ENCODE measurements around the gene TRMT1.

Gene TRMT1

DNA sequence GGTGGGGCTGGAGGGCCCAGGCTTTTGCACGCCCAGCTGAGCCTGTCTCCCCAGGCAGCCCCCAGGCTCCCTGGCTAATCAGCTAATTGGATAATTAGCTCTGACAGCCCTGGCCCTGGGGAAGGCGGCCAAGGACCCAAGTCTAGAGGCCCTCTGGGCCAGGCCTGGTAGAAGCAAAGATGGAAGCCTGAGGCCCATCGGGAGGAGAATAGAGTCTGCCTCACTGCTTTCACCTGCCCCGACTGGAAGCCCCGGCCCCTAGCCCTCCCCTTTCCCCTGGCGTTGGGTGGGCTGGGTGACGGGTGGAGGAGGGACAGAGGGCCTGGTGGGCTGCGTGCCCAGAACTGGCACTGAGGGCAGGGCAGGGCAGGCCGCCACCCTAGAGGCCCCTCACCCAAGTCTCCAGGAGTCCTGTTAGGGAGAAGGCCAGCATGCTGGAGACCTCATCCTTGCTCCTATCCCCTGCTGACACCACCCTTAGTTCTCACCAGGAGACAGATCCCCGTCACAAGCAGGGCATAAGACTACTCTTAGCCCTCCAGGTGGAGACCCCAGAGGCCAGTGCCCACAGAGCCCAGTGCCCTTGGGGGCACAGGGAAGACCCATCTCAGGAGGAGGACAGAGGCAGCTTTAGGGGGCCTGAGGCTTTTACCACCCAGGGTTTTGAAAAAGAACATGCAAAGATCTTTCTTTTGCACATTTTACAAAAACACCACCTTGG, 25.9 kb downstream of the TRMT1 start:
- no peak for DNase-seq (ENCODE audit: low read depth in 2 of 2)

- no peak for DNase-seq (ENCODE audit: low read depth in 2 of 2)
These were observed 26.6 kb downstream of the TRMT1 start for GRCh38 chr19:13089857-13090507.

- no peak for DNase-seq (ENCODE audit: low read depth in 2 of 2)
These were observed 27.2 kb downstream of the TRMT1 start for GRCh38 chr19:13089139-13089856.

DNA sequence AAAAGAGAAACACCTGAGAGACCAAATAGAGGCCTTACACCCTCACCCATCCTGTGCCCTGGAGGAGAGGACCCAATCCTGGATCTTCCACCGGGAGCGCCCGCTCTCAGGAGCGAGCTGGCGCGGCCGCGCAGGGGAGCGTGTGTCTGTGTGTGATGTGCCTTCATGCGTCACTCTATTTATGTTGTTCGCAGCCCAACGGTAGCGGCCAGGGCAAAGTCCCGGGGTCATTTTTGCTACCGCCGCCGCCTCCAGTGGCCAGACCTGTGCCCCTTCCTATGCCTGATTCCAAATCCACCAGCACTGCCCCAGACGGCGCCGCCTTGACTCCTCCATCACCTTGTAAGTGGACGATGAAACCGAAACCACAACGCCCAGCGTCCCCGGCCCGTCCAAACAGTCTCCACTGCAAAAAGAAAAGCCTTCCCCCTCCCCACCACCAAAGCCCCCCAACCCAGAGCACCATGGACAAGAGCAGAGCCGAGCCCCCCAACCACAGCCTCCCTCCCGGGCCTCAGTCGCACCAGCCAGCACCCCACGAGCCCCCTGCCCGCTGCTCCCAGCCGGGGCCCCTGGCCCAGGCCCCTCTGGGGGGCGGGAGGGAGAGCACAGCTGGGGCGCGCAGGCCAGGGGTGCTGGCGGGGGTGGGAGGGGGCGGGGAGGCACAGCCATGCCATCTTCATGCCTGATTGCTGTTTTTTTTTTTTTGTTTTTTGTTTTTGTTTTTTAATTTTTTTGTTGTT, 28.6 kb downstream of the TRMT1 start:
- DNase-seq (ENCODE audit: low read depth in 2 of 2) = no peak

DNA sequence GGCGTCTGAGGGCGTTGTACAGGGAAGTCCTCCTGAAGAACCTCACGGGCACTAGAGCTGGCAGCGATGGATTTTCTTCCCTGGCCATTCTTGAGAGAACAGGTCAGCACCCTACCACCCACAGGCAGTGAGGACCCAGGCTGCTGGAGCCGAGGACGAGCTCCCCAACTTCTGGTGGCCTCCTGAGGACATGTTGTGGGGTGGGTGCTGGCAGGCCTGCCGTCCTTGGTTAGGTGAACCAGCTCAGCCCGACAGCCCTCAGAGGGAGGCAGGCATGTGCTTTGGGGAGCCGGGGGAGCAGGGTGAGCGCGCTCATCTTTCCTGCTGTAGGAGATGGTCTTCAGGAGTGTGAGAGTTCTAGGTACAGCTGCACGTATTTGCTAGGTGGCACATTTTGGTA, 29.2 kb downstream of the TRMT1 start:
- no peak for DNase-seq (ENCODE audit: low read depth in 2 of 2)

DNA sequence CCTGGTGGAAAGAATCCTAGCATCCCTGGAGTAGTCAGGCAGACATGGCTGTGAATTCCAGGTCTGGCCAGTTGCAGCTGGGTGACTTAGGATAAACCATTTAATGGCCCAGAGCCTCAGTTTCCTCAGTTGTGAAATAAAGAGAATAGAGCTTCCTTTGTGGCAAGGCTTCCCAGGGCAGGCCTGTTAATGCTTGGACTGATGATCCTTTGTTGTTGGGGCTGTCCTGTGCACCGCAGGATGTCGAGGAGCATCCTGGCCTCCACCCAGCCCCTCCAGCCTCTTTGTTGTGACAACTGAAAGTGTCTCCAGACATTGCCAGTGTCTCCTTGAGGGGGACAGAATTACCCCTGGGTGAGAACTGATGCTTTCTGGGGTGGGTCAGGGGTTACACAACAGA, 30.2 kb downstream of the TRMT1 start:
- no peak for DNase-seq (ENCODE audit: low read depth in 2 of 2)

DNA sequence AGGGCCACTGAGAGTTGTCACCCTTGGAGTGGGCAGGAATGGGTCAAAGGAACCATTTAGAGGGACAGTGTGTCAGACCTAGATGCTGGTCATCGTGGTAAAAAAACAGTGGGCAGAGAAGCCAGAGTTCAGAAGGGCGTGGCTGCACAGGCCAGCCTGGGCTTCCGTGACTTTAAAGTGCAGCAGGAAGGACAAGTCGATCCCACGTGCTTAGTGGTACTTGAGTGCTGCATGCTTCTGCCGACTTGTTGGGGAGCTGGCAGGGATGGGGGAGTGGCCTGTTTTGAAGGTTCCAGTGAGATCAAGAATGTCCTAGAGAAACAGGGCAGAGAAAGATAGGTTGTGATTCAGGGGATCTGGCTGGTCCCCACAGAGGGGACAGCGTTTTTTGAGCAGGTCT, 30.9 kb downstream of the TRMT1 start:
- no peak for DNase-seq (ENCODE audit: low read depth in 2 of 2)

DNA sequence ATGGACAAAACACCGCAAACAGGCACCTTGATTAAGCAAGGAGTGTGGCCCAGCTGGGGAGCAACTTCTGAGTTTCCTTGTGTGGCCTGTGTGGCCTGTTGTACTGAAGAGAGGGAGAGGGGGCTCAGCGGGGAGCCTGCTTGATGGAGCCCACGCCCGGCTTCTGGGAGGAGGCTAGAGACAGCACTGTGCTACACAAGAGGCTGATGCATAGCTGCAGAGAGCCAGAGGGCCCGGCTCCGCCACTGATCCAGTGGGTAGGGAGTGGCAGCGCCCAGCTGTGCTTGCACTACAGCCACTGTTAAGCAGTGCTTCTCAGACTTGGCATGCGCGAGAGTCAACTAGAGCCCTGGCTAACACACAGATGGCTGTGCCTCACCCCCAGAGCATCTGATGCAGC, 32.9 kb downstream of the TRMT1 start:
- DNase-seq (ENCODE audit: low read depth in 2 of 2) = no peak

DNA sequence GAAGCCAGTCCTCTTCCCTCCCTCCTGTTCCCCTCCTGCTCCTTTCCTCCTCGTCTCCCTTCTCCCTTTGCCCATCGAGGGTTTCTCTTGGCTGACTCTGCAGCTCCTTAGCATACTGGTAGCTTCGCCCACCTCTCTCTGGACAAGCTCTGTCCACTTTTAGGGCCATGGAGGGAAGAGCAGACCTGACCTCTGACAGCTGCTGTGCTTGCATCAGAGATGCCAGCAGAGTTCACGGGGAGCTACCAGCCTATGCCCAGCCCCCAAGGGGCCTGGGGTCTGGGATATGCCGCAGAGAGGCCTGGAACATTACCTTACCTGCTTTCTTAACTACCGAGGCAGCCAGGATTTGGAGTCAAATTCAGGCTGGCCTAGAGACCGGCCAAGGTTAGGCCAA, 33.5 kb downstream of the TRMT1 start:
- no peak for DNase-seq (ENCODE audit: low read depth in 2 of 2)

GRCh38 chr19:13082192-13083007, 34.1 kb downstream of the TRMT1 start:
- DNase-seq (ENCODE audit: low read depth in 2 of 2) = no peak

- no peak for DNase-seq (ENCODE audit: low read depth in 2 of 2)
These were observed 37.0 kb downstream of the TRMT1 start for GRCh38 chr19:13079542-13079986.

DNA sequence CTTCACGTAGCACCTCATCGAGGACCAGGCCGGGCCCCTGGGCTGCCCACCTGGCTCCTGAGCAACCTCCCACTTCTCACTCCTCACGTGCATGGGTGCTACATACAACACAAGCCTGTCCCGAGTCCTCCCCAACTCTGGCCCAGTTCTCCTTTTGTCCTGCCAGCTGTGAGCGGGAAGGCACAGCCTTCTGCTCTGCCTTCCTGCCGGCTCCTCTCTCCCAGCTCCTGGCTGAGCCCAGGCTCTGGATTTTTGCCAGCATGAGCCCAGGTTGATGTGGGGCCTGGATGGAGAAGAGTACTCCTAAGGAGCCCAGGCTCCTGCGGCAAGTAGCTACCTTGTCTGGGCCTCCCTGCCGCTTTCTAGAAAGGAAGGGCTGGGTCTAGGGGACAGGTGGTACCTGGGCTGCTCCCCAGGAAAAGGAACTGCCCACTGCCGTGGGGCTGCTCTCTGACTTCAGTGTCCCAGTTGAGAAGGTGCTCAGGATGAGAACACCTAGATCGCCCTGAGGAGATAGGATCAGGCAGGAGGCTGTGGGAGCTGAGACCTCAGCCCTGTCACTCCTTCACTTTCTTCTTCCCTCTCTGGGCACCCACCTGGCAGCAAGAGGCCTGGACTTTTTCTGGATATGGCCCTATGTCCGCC, 37.5 kb downstream of the TRMT1 start:
- DNase-seq (ENCODE audit: low read depth in 2 of 2) = no peak

DNA sequence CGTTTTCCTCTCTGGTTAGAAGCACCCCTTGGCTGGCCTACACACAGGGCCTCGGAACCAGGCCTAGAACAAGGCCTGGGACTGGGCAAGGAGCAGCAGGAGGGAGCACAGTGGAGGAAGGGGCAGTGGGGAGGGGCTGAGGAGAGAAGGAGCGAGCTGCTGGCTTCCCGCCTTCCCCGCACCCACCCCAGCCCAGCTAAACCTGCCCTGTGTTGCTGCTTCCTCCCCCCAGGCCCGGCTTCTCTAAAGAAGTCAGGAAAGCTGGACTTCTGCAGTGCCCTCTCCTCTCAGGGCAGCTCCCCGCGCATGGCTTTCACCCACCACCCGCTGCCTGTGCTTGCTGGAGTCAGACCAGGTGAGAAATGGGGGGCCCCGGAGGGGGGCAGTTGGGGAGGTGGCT, 38.2 kb downstream of the TRMT1 start:
- DNase-seq (ENCODE audit: low read depth in 2 of 2) = no peak

DNA sequence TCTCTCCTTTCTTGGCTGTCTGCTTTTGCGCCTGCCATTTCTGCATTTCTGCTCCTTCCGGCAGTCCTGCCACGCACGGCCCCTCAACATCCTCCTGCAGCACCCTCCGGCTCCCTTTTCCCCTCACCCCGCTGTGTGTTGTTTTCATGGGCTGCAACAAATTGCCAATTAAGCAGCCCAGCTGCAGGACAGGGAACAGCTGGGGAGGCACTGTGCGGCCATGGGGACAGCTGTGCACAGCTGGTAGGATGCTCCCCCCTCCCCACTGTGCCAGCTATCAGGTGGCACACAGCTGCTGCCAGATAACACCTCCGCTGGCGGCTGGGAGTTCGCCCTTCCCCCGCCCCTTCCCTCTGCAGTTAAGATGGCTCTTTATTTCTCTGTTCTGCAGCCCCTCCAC, 39.3 kb downstream of the TRMT1 start:
- no peak for DNase-seq (ENCODE audit: low read depth in 2 of 2)

DNA sequence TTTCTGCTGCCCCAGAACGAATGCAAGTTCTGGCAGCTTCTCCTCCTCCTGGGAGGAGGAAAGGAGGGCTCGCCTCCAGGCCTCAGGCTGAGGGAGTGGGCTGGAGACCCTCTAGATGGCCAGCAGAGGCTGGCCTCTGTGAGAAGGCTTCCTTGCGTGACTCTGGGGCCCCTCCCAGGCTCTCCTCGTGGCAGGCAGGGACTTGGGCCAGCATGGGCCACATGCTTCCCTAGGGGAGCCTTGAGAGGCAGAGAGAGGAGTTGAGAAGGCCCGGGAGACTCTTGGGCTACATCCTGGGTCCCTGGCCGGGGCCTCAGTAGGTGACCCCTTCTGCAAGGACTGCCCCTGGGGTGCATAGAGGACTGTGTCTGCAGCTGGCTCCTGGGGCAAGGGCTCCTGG, 39.8 kb downstream of the TRMT1 start:
- no peak for DNase-seq (ENCODE audit: low read depth in 2 of 2)

DNA sequence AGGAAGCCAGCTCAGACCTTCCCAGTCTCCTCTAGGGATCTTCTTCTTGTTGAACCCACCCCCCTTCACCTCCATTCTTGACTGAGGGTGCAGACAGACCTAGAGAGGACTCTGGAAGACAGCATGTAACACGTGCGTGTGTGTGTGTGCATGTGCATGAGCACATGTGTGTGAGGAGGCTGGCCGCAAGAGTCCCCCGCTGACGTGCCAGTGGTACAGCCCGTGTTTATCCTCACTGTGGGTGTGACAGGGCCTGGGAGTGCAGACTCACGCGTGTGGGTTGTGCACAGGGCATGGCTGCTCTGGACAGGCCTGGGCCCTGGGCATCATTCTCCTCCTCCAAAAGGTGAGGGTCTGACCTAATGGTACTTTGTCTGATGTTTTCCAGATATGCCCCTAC, 40.2 kb downstream of the TRMT1 start:
- no peak for DNase-seq (ENCODE audit: low read depth in 2 of 2)

DNA sequence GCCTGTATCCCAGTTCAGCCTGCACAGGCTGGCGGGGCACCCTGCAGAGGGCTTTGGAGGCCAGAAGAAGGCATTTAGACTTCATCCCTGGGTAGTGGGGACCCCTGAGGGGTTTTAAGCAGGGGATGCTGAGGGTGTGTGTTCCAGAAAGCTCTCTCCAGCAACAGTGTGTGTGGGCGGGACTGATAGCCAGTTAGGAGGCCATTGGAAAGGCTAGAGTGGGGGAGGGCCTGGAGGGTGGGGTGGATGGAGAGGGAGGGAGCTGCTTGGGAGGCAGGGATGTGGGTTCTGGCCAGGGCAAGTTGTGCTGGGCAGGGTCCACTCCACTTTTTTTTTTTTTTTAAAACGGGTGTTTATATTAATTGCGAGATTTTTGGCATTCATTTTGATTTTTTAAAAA, 42.2 kb downstream of the TRMT1 start:
- no peak for DNase-seq (ENCODE audit: low read depth in 2 of 2)

DNA sequence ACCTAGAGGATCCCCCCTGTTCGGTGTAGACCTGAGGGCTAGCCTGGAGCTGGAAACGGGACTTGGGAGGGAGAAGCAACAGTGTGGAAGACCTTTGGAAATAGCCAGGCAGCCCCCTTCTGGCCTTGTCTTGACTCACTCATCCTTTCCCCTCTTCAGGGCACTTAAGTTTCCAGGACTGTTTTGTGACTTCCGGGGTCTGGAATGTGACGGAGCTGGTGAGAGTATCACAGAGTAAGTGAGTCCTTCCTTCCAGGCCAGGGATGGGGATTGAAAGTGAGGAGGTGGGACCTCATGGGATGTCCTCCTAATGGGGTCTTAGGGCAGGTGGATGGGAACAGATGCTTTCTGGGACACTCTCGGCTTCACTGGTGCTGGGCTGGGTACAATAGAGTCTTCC, 43.3 kb downstream of the TRMT1 start:
- no peak for DNase-seq (ENCODE audit: low read depth in 2 of 2)

GRCh38 chr19:13072188-13072908, 44.2 kb downstream of the TRMT1 start:
- no peak for DNase-seq (ENCODE audit: low read depth in 2 of 2)

GRCh38 chr19:13071444-13072187, 44.9 kb downstream of the TRMT1 start:
- no peak for DNase-seq (ENCODE audit: low read depth in 2 of 2)

All from stimulated activated CD8-positive, alpha-beta memory T cell treated with anti-CD3 and anti-CD28 coated beads, Interleukin-2, amount 100 ng/mL, for 48 hours (primary cell).